Thyroid gland (tissue), 4 donors: ENCODE measurements around the gene GIPC2. TPM values are rescaled to one million over a fixed set of nuclear protein-coding genes. Genes with fewer than 3 reads are reported as not detected.
A peak's percentile ranks its signal among the peaks of the same experiment; 100 is the strongest.

Source experiments
- DNase-seq, 2 donors: peaks; one replicate each; pipeline ENCODE4 v3.0.0-alpha.2; 2019
- H3K27ac ChIP-seq, 3 donors: fragments of 200-600 bp; sonication (generic); 1 replicate in 2 of 3; 2 replicates in 1 of 3; pipeline ENCODE4 v1.5.1; 2016 to 2019; ENCODE audit warnings: mild to moderate bottlenecking in 1 of 3, moderate library complexity in 1 of 3
- H3K27me3 ChIP-seq: fragments of 200-600 bp; sonication (generic); one replicate; pipeline ENCODE4 v1.5.1; 2019
- H3K36me3 ChIP-seq, 2 donors: fragments of 200-600 bp; sonication (generic); one replicate each; pipeline ENCODE4 v1.5.1; 2016 to 2019
- H3K4me1 ChIP-seq, 2 donors: fragments of 200-600 bp; sonication (generic); one replicate each; pipeline ENCODE4 v1.5.1; 2017 to 2019
- H3K4me3 ChIP-seq, 3 donors: fragments of 200-600 bp; sonication (generic); replicated peaks in 1 of 3; 1 replicate in 2 of 3; 2 replicates in 1 of 3; pipeline ENCODE4 v1.5.1; 2016; ENCODE audit warnings: mild to moderate bottlenecking in 1 of 3
- H3K9me3 ChIP-seq: fragments of 200-600 bp; sonication (generic); one replicate; pipeline ENCODE4 v1.5.1; 2017
- POLR2A ChIP-seq, 2 donors: fragments of 450-650 bp; IDR thresholded peaks; one replicate each; pipeline ENCODE4 v1.6.1; 2017; ENCODE audit warnings: antibody characterized with exemption in 2 of 2, mild to moderate bottlenecking in 2 of 2, moderate library complexity in 1 of 2
- WGBS, 2 donors: methylation state at CpG; one replicate each; pipeline ENCODE4 v1.1.5; 2017; 5-methylcytosine and 5-hydroxymethylcytosine counted together
- intact Hi-C: fragments of 100-400 bp; cut with DNase I; formaldehyde crosslinking; loops from one replicate; pipeline ENCODE4 v1.15.1; 2023
- total RNA-seq, 4 donors: library from RNA; depleted of rRNA; stranded (reverse); fragments of >200 nt; gene quantifications; one replicate each; pipeline ENCODE4 v1.2.3, GENCODE V29; 2016
- TF ChIP-seq, protein P1 (sequence below), 6 experiments: fragments of 200-600 bp in 3 of 6; fragments of 450-650 bp in 3 of 6; sonication (generic) in 3 of 6; IDR thresholded peaks; one replicate each; pipeline ENCODE4 v1.5.1; 2016 to 2019; ENCODE audit warnings: antibody characterized with exemption in 6 of 6, mild to moderate bottlenecking in 2 of 6, inconsistent platforms in 1 of 6, moderate library complexity in 1 of 6

The GIPC2 gene
- total RNA-seq, 4 donors from 2014 or later = 1.5 to 5.0 (median 2.6) TPM

DNA sequence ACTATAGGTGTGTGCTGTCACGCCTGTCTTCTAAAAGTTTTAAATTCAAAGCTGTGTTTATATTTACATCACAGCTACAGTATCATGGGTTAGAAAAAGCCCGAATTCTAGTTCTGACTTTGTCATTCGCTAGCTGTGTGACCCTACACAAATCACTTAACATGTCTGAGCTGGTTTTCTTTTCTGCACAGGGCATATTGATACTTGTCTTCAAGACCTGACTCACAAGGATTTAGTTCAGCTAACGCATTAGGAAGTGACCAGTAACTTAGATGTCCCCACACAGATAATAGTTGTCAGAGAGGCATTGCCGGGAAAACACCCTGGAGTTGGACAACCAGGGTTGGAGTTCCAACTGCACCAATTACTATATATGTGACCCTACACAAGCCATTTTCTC, 25.9 kb downstream of the GIPC2 start:
- Histone ChIP-seq H3K9me3 (no peaks in the 10 kb centered on the region), H3K4me1 (no peaks in the 10 kb centered on the region), H3K4me3 (no peak overlapping the region), H3K27ac (no peak overlapping the region), H3K27me3 (no peaks in the 10 kb centered on the region), H3K36me3 (no peaks in the 10 kb centered on the region)
- no peak for DNase-seq
- intact Hi-C loops = no loop called here
- 85% methylated on average over 5 of the region's 5 CpGs for WGBS, 2 donors
- TF ChIP-seq, protein P1, sequence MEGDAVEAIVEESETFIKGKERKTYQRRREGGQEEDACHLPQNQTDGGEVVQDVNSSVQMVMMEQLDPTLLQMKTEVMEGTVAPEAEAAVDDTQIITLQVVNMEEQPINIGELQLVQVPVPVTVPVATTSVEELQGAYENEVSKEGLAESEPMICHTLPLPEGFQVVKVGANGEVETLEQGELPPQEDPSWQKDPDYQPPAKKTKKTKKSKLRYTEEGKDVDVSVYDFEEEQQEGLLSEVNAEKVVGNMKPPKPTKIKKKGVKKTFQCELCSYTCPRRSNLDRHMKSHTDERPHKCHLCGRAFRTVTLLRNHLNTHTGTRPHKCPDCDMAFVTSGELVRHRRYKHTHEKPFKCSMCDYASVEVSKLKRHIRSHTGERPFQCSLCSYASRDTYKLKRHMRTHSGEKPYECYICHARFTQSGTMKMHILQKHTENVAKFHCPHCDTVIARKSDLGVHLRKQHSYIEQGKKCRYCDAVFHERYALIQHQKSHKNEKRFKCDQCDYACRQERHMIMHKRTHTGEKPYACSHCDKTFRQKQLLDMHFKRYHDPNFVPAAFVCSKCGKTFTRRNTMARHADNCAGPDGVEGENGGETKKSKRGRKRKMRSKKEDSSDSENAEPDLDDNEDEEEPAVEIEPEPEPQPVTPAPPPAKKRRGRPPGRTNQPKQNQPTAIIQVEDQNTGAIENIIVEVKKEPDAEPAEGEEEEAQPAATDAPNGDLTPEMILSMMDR (IDR thresholded peaks at IDR 0.05) = no peak
- no peak for TF ChIP-seq POLR2A (IDR thresholded peaks at IDR 0.05)

DNA sequence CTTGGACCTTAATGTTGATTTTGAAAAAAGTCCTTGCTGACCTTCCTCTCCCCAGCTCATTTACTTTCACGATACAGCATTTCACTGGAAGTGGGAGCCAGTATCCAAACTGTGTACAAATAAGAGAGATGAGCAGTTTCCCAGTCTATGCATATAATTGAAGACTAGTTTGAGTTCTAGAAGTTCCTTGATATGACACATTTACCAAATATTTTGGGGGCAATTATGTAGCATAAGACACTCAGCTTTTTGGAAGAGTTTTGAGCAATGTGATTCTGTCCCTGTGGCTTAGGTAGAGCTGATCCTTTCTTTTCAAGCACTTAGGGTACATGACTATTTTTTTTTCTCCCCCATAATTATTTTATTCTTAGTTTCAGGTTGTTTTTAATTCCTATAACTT, 26.4 kb downstream of the GIPC2 start:
- H3K4me1 ChIP-seq = no peaks in the 10 kb centered on the region
- TF ChIP-seq, protein P1 (IDR thresholded peaks at IDR 0.05) = no peak
- no peak for TF ChIP-seq POLR2A (IDR thresholded peaks at IDR 0.05)
- no peak overlapping the region for H3K27ac ChIP-seq
- no peaks in the 10 kb centered on the region for H3K9me3 ChIP-seq
- DNase-seq = no peak
- no peak overlapping the region for H3K4me3 ChIP-seq
- no peaks in the 10 kb centered on the region for H3K36me3 ChIP-seq
- no peaks in the 10 kb centered on the region for H3K27me3 ChIP-seq
- intact Hi-C loops = no loop called here
- WGBS, 2 donors = 80% methylated on average over 1 of the region's 1 CpG

GRCh38 chr1:78073441-78073840, 27.7 kb downstream of the GIPC2 start:
- intact Hi-C loops = no loop called here
- Histone ChIP-seq H3K4me3 (no peak overlapping the region), H3K27me3 (no peaks in the 10 kb centered on the region), H3K27ac (no peak overlapping the region), H3K4me1 (no peaks in the 10 kb centered on the region), H3K9me3 (no peaks in the 10 kb centered on the region), H3K36me3 (no peaks in the 10 kb centered on the region)
- DNase-seq = no peak
- TF ChIP-seq POLR2A (IDR thresholded peaks at IDR 0.05) = no peak
- TF ChIP-seq, protein P1 (IDR thresholded peaks at IDR 0.05) = no peak
- WGBS, 2 donors = 58 to 74% methylated on average over 1 of the region's 1 CpG

GRCh38 chr1:78075621-78076020, 29.9 kb downstream of the GIPC2 start:
- Histone ChIP-seq H3K36me3 (no peaks in the 10 kb centered on the region), H3K4me1 (peaks cover 0 to 8% of the 10 kb centered on the region in 2 donors), H3K27me3 (no peaks in the 10 kb centered on the region), H3K9me3 (no peaks in the 10 kb centered on the region), H3K4me3 (no peak overlapping the region), H3K27ac (peak overlapping the region in 1 of 3 donors; percentile 1)
- no peak for TF ChIP-seq POLR2A (IDR thresholded peaks at IDR 0.05)
- TF ChIP-seq, protein P1 (IDR thresholded peaks at IDR 0.05) = no peak
- intact Hi-C loops = no loop called here
- no peak for DNase-seq
- WGBS, 2 donors = 86 to 92% methylated on average over 3 of the region's 3 CpGs

DNA sequence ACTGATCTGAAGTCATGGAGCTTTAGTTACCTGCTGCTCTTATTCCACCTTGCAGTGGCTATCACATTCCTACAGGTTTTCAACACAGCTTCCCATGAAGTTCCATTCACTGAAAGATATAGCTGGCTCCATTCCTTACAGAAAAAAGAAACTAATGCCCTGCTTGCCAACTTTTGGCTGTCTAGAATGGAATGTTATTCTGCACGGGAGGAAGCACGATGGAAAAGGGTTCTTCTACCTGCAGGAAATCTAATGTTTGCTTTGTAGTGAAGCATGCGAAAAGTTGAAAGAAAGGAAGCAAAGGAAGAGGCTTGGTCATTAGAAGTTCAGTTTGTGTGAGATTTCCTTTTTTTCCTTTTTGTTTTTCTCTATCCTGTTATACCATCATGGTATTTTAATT, 32.6 kb downstream of the GIPC2 start:
- peak in 1 of 2 donors; percentile 11 for DNase-seq
- Histone ChIP-seq H3K27ac (no peak overlapping the region), H3K27me3 (no peaks in the 10 kb centered on the region), H3K9me3 (no peaks in the 10 kb centered on the region), H3K4me1 (peaks cover 0 to 8% of the 10 kb centered on the region in 2 donors), H3K36me3 (no peaks in the 10 kb centered on the region), H3K4me3 (no peak overlapping the region)
- TF ChIP-seq, protein P1 (IDR thresholded peaks at IDR 0.05) = no peak
- no peak for TF ChIP-seq POLR2A (IDR thresholded peaks at IDR 0.05)
- intact Hi-C loops = no loop called here
- WGBS, 2 donors = 23 to 26% methylated on average over 3 of the region's 3 CpGs
